ENCODE results near the gene APOC3. TPM values are rescaled to one million over a fixed set of nuclear protein-coding genes. Genes with fewer than 3 reads are reported as not detected.

Gene APOC3
- total and polyA plus RNA-seq, 2 of the 4 experiments (the other 2 are of a cell fraction) = not detected

GRCh38 chr11:116832350-116833290 lies 2.9 kb downstream of the APOC3 start:
- Histone ChIP-seq H2BK5ac (ENCODE audit: low read depth, low read length, poor library complexity, severe bottlenecking) (no peak overlapping the region), H2AFZ (replicated peaks; ENCODE audit: low read length, poor library complexity) (peak overlapping the region; percentile 8), H2AK9ac (replicated peaks; ENCODE audit: low read depth, low read length, poor library complexity) (no peak overlapping the region), H2BK120ac (ENCODE audit: low read depth, low read length) (no peak overlapping the region), H3K9me1 (ENCODE audit: insufficient read depth, low read length) (no peaks in the 10 kb centered on the region; the same call in 1 of the 2 replicates), H4K5ac (ENCODE audit: low read depth, low read length) (no peak overlapping the region), H3K79me1 (ENCODE audit: low read depth in 1 of 2, low read length in 2 of 2) (no peaks in the 10 kb centered on the region), H4K20me1 (ENCODE audit: insufficient read depth, low read length) (no peaks in the 10 kb centered on the region), H2BK15ac (ENCODE audit: low read depth, low read length) (no peak overlapping the region), H3K23ac (ENCODE audit: low read depth, low read length) (no peak overlapping the region), H4K8ac (ENCODE audit: low read depth in 2 of 2, low read length in 2 of 2) (no peak overlapping the region), H3K56ac (ENCODE audit: extremely low read depth, insufficient read depth, low read length) (no peak overlapping the region), H3K36me3 (ENCODE audit: control insufficient read depth, insufficient read depth, low read length) (no peaks in the 10 kb centered on the region), H3K18ac (ENCODE audit: low read depth, low read length) (no peak overlapping the region), H3K4me2 (ENCODE audit: low read depth, low read length) (no peak overlapping the region), H3K27ac (ENCODE audit: insufficient read depth, low read length) (no peak overlapping the region), H3K9ac (ENCODE audit: low read depth, low read length) (no peak overlapping the region), H3K27me3 (ENCODE audit: control insufficient read depth, insufficient read depth, low read length) (peaks cover 7% of the 10 kb centered on the region; the same call in 1 of the 2 replicates), H4K91ac (ENCODE audit: insufficient read depth, low read depth, low read length) (no peak overlapping the region), H3K4me3 (ENCODE audit: insufficient read depth, low read depth, low read length) (no peak overlapping the region), H3K4ac (ENCODE audit: low read depth, low read length) (no peak overlapping the region), H3K14ac (replicated peaks; ENCODE audit: low read depth, low read length) (no peak overlapping the region), H3K4me1 (ENCODE audit: control insufficient read depth, insufficient read depth, low read length) (peaks cover 7% of the 10 kb centered on the region; the same call in 1 of the 2 replicates), H2BK20ac (ENCODE audit: low read depth, low read length) (no peak overlapping the region), H3K9me3 (ENCODE audit: control insufficient read depth, insufficient read depth, low read length) (no peaks in the 10 kb centered on the region), H2AK5ac (ENCODE audit: low read depth, low read length) (no peak overlapping the region)
- CTCF ChIA-PET = no interaction called here
- dilution Hi-C loops (cut with HindIII; ENCODE audit: low sequenced_read_pairs, unreplicated experiment) = no loop called here
- no TSS peak for BruUV-seq (replicated peaks)
- TF ChIP-seq BHLHE40 (IDR thresholded peaks at IDR 0.05; ENCODE audit: low read depth, low read length) (no peak), CTCF (conservative IDR thresholded peaks at IDR 0.05; ENCODE audit: low read depth, low read length) (no peak), FOS (IDR thresholded peaks at IDR 0.05; ENCODE audit: low read depth, low read length) (no peak), MAFK (IDR thresholded peaks at IDR 0.05; ENCODE audit: low read depth, low read length) (no peak), POLR2A (IDR thresholded peaks at IDR 0.05; ENCODE audit: low read depth, low read length) (no peak), NFE2L2 (IDR thresholded peaks at IDR 0.05; ENCODE audit: low read depth, low read length) (no peak), RAD21 (IDR thresholded peaks at IDR 0.05; ENCODE audit: low read length) (no peak), MXI1 (IDR thresholded peaks at IDR 0.05; ENCODE audit: borderline replicate concordance, low read depth, low read length) (no peak), USF2 (IDR thresholded peaks at IDR 0.05; ENCODE audit: low read depth, low read length) (no peak), MAZ (IDR thresholded peaks at IDR 0.05; ENCODE audit: borderline replicate concordance, low read depth, low read length) (no peak), ELK1 (IDR thresholded peaks at IDR 0.05; ENCODE audit: borderline replicate concordance, low read depth, low read length) (no peak), SMC3 (IDR thresholded peaks at IDR 0.05; ENCODE audit: low read depth, low read length) (no peak), RFX5 (IDR thresholded peaks at IDR 0.05; ENCODE audit: low read depth, low read length) (no peak)
- ATAC-seq (ENCODE audit: low read depth) = no peak
- intact Hi-C loops (cut with micrococcal nuclease) = no loop called here
- in situ Hi-C loops (cut with MboI; ENCODE audit: low sequenced_read_pairs) = no loop called here
- DNase-seq = no peak
- POLR2A ChIA-PET (ENCODE audit: unreplicated experiment) = no interaction called here
- WGBS, 2 experiments (ENCODE audit: extremely low coverage in 2 of 2, insufficient read length in 1 of 2) = 97% methylated on average over 5 of the region's 13 CpGs; no CpG with 5 or more reads in 1 of the 2 experiments
